CD4-positive, alpha-beta T cell treated with Interleukin-6 for 4 hours (primary cell): ENCODE results near the gene NOTUM.
"Not testable (repeated sequence)": the region's sequence is repeated elsewhere in the genome, so short reads cannot be mapped to it uniquely, and the experiment has no call there.

Experiments used
- DNase-seq: peaks from one replicate; pipeline ENCODE4 v3.0.0-alpha.2; 2020; ENCODE audit warnings: mixed read lengths

Gene NOTUM

DNA sequence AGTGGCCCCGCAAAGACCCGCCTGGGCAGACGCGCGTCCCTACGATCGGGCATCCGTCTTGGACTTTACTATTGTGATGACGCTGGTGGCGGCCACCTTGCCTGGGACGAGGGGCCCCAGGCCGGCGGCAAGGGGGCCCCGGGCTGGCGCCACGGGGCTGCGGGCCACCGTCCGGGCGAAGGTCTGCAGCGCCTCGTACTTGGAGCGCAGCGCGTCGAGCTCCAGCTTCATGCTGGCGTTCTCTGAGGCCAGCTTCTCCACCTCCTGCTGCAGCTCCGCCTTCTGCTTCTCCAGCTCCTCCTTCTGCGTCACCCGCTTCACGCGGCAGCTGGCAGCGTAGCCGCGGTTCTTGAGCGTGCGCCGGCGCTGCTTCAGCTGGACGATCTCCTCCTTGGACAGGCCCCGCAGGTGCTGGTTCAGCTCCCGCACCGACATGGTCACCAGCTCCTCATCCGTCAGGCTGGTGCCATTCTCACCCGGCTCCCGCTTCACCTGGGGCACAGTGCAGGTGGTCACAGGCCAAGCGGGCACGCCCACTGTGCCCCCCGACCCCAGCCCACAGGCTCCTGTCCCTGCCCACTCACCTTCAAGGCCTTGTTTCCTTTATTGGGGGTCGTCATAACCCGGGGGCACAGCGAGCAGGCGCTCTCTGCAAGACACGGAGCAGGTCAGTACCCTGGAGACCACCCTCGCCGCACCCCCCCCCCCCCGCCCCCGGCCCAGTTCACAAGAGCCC, 38.3 kb downstream of the NOTUM start:
- DNase-seq = no peak

- DNase-seq = no peak
Observed at GRCh38 chr17:81921996-81922565, 38.9 kb downstream of the NOTUM start.

DNA sequence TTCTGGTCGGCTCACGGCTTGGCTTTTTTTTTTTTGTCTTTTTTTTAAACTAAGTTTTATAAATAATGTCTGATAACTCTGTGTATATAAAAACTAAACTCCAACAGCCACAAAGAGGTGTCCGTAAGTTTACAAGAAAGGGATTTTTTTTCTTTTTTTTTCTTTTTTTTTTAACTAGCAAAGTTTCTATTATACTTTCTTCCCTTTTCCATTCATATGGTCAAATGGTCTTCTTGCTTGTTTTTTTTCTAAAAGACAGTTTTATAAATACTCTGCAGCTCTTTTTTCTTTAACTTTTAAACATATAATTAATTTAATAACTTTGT, 39.5 kb downstream of the NOTUM start:
- DNase-seq = no peak

DNA sequence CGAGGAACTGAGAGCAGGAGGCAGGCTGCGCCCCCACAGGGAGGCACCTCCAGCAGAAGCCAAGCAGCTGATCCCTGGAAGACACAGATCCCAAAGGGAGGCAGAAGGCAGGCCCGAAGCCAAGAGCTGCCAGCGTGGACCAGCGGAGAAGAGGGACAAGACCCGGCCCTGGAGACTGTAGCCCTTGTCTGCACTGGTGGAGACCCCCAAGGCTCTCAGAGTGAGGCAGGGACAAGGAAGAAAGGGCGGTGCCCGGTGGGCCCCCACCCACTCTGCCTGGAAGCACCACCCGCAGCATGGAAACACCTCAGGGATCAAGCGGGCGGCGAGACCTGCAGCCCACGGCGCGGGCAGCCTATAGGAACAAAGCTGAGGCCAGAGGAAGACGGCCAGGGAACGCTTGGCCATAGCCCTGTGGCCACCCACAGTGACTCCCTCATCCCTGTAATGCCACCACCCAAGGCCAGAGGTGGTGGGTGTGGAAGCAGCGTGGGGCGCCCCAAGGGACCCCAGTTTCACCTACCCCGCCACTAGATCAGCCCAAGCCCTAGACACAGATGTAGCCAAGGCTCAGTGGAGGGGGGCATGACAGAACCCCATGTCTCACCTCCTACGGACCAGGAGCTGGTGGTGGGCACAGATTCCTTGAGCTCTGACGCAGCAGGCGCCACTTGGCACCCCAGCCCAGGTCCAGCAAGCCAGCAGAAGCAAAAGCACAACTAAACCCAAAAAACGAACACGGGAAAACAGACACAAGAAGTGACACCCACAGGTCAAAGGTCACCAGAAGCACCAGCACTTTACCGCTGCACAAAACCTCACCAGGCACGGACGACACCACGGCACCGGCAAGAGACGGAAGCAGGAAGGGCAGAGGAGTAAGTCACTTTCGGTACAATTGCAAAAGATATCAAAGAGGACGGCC, 40.1 kb downstream of the NOTUM start:
- DNase-seq = no peak

DNA sequence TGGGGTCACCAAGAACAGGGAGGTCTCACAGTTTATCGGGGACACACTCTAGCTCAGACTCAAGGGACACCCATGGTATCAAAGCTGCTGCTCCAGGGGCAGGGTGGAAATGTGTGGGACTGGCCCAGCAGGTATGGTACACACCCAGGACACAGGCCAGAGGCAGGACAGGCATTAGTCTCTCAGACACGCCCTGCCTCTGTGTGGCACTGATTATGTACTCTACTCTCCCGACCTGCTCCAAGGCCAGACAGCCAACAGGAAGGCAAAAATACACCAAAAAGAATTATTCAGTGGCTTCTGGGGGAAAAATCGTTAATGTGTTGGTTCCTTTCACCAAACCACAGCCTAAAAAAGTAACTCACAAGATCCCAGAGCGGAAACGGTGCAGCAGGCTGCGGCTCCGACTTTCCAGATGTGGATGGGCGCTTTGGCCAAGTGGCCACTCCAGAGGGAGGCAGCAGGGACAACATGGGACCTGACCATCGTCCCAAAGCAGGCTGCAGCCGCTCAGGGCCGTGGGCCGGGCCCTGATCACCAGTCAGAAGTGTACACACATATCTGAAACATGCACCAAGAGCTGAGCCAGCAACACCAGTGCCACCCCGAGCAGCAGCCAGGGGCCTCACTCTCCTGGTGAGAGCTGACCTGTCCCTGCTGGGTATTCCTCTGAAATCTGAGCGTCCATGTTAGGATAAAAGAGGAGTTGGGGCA, 42.0 kb downstream of the NOTUM start:
- DNase-seq = no peak

- DNase-seq = not testable (repeated sequence)
Observed at GRCh38 chr17:81918333-81918669, 42.7 kb downstream of the NOTUM start.

- peak; percentile 92 for DNase-seq
Observed at GRCh38 chr17:81917565-81918332, 43.2 kb downstream of the NOTUM start, which contains the start of gene SIRT7. Gene SIRT7 (minus strand): TSS chr17:81918176. CDS start chr17:81918131, 45 bp downstream.

- DNase-seq = no peak
Observed at GRCh38 chr17:81916234-81917001, 44.6 kb downstream of the NOTUM start.

- DNase-seq = no peak
Observed at GRCh38 chr17:81915331-81915730, 45.7 kb downstream of the NOTUM start.

GRCh38 chr17:81914103-81914850, 46.7 kb downstream of the NOTUM start:
- DNase-seq = no peak

GRCh38 chr17:81913394-81914102, 47.4 kb downstream of the NOTUM start:
- DNase-seq = no peak

- DNase-seq = no peak
Observed at GRCh38 chr17:81912441-81913309, 48.3 kb downstream of the NOTUM start.

DNA sequence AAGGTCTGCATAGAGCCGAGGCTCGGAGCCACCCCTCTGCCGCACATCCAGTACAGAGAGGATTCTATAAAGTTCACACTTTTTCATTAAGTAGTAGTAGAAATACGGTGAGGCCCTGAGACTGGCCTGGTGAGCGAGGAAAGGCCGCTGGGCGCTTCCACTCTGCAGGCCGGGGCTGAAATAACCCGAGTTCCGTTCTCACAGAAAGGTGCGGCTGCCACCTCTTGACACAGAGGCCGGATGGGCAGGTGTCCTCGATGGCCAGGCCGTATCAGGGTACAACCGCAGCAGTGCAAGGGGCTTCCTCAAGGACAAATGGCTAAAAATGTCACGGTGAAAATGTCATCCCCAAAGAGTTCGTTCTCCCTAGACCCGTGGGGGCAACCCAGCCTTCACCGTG, 49.0 kb downstream of the NOTUM start:
- DNase-seq = no peak

DNA sequence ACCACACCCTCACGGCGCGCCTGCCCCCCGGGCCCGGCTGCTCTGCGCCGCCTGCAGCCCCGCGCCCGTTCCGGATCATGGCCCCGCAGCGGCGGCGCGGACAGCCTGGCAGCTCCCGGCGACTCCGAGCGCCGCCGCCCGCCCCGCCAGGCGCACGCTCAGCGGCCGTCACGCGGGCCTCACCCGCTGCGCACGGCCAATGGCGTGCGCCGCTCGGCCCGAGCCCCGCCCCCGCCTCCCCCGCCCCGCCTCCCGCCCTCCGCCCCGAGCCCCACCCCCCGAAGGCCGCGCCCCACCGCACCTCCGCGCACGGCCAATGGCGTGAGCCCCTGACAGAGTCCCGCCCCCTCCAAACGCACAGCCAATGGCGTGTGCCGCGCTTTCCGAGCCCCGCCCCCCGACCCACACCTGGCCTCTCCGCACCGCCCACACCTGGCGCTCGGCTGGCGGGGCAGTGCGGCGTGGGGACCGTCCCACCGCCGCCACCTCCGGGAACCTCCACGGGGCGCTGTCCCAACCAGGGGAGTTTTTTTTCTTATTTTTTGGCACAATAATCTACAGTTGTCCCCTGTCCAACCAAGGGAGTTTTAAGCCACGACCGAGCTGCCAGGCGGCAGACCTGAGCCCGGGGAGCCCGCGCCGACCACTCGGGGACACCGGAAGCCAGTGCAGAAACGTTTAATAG, 49.6 kb downstream of the NOTUM start, which contains the start of gene PCYT2:
Gene PCYT2, minus strand, starts transcription at position 123 of the 685 bp plus-strand sequence. Its CDS starts 44 bp downstream, at position 79.
- DNase-seq = peak; percentile 96

- no peak for DNase-seq
Observed at GRCh38 chr17:81910840-81911276, 50.1 kb downstream of the NOTUM start.

GRCh38 chr17:81909966-81910839, 50.8 kb downstream of the NOTUM start:
- DNase-seq = no peak

- no peak for DNase-seq
Observed at GRCh38 chr17:81909231-81909630, 51.8 kb downstream of the NOTUM start.
